ENCODE measurements around the gene LTBP1. TPM values are rescaled to one million over a fixed set of nuclear protein-coding genes. Genes with fewer than 3 reads are reported as not detected.

Gene LTBP1
- total and polyA plus RNA-seq, 4 donors = 5.8 to 57.6 (median 10.2) TPM

- WGBS = 80% methylated on average over 6 of the region's 6 CpGs
- H3K9me3 ChIP-seq (ENCODE audit: control insufficient read depth in 4 of 4, low read length in 3 of 4) = no peaks in the 10 kb centered on the region
- no peak for DNase-seq (ENCODE audit: low spot score)
- H3K27ac ChIP-seq (ENCODE audit: low read depth in 1 of 2, low read length in 2 of 2) = no peak overlapping the region
- TF ChIP-seq NR2F2 (IDR thresholded peaks at IDR 0.05) (no peak), HNF4A (conservative IDR thresholded peaks at IDR 0.05) (no peak), HNF4G (IDR thresholded peaks at IDR 0.05) (no peak), FOXA2 (IDR thresholded peaks at IDR 0.05) (no peak), SP1 (IDR thresholded peaks at IDR 0.05) (no peak), RAD21 (IDR thresholded peaks at IDR 0.05) (no peak), GABPA (IDR thresholded peaks at IDR 0.05 in 1 of 2, conservative IDR thresholded peaks at IDR 0.05 in 1 of 2) (no peak)
- TF ChIP-seq, protein P1, sequence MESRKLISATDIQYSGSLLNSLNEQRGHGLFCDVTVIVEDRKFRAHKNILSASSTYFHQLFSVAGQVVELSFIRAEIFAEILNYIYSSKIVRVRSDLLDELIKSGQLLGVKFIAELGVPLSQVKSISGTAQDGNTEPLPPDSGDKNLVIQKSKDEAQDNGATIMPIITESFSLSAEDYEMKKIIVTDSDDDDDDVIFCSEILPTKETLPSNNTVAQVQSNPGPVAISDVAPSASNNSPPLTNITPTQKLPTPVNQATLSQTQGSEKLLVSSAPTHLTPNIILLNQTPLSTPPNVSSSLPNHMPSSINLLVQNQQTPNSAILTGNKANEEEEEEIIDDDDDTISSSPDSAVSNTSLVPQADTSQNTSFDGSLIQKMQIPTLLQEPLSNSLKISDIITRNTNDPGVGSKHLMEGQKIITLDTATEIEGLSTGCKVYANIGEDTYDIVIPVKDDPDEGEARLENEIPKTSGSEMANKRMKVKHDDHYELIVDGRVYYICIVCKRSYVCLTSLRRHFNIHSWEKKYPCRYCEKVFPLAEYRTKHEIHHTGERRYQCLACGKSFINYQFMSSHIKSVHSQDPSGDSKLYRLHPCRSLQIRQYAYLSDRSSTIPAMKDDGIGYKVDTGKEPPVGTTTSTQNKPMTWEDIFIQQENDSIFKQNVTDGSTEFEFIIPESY (IDR thresholded peaks at IDR 0.05) = no peak
- TF ChIP-seq, protein P2, sequence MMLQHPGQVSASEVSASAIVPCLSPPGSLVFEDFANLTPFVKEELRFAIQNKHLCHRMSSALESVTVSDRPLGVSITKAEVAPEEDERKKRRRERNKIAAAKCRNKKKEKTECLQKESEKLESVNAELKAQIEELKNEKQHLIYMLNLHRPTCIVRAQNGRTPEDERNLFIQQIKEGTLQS (IDR thresholded peaks at IDR 0.05) = no peak
- no peaks in the 10 kb centered on the region for H3K27me3 ChIP-seq (ENCODE audit: control insufficient read depth in 4 of 4, insufficient read depth in 4 of 4, low read length in 3 of 4)
- no peaks in the 10 kb centered on the region for H3K4me1 ChIP-seq (ENCODE audit: control insufficient read depth in 4 of 4, insufficient read depth in 4 of 4, low read length in 3 of 4)
- no peak overlapping the region for H3K4me3 ChIP-seq (ENCODE audit: low read depth in 1 of 3, low read length in 3 of 3)
- H3K9ac ChIP-seq (ENCODE audit: low read depth in 1 of 2, low read length in 2 of 2) = no peak overlapping the region
- no peaks in the 10 kb centered on the region for H3K36me3 ChIP-seq (ENCODE audit: control insufficient read depth in 4 of 4, insufficient read depth in 3 of 4, low read depth in 1 of 4, low read length in 3 of 4)
Measured at GRCh38 chr2:32991091-32991845, 44.5 kb downstream of the LTBP1 start.

GRCh38 chr2:32993005-32993539 lies 46.3 kb downstream of the LTBP1 start:
- Histone ChIP-seq H3K9ac (ENCODE audit: low read depth in 1 of 2, low read length in 2 of 2) (no peak overlapping the region), H3K36me3 (ENCODE audit: control insufficient read depth in 4 of 4, insufficient read depth in 3 of 4, low read depth in 1 of 4, low read length in 3 of 4) (no peaks in the 10 kb centered on the region), H3K4me1 (ENCODE audit: control insufficient read depth in 4 of 4, insufficient read depth in 4 of 4, low read length in 3 of 4) (no peaks in the 10 kb centered on the region), H3K4me3 (ENCODE audit: low read depth in 1 of 3, low read length in 3 of 3) (no peak overlapping the region), H3K27ac (ENCODE audit: low read depth in 1 of 2, low read length in 2 of 2) (no peak overlapping the region), H3K9me3 (ENCODE audit: control insufficient read depth in 4 of 4, low read length in 3 of 4) (no peaks in the 10 kb centered on the region), H3K27me3 (ENCODE audit: control insufficient read depth in 4 of 4, insufficient read depth in 4 of 4, low read length in 3 of 4) (no peaks in the 10 kb centered on the region)
- DNase-seq (ENCODE audit: low spot score) = no peak
- TF ChIP-seq, protein P3, sequence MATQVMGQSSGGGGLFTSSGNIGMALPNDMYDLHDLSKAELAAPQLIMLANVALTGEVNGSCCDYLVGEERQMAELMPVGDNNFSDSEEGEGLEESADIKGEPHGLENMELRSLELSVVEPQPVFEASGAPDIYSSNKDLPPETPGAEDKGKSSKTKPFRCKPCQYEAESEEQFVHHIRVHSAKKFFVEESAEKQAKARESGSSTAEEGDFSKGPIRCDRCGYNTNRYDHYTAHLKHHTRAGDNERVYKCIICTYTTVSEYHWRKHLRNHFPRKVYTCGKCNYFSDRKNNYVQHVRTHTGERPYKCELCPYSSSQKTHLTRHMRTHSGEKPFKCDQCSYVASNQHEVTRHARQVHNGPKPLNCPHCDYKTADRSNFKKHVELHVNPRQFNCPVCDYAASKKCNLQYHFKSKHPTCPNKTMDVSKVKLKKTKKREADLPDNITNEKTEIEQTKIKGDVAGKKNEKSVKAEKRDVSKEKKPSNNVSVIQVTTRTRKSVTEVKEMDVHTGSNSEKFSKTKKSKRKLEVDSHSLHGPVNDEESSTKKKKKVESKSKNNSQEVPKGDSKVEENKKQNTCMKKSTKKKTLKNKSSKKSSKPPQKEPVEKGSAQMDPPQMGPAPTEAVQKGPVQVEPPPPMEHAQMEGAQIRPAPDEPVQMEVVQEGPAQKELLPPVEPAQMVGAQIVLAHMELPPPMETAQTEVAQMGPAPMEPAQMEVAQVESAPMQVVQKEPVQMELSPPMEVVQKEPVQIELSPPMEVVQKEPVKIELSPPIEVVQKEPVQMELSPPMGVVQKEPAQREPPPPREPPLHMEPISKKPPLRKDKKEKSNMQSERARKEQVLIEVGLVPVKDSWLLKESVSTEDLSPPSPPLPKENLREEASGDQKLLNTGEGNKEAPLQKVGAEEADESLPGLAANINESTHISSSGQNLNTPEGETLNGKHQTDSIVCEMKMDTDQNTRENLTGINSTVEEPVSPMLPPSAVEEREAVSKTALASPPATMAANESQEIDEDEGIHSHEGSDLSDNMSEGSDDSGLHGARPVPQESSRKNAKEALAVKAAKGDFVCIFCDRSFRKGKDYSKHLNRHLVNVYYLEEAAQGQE (IDR thresholded peaks at IDR 0.05) = no peak
- no peak for TF ChIP-seq MAX (IDR thresholded peaks at IDR 0.05)
- TF ChIP-seq, protein P4, sequence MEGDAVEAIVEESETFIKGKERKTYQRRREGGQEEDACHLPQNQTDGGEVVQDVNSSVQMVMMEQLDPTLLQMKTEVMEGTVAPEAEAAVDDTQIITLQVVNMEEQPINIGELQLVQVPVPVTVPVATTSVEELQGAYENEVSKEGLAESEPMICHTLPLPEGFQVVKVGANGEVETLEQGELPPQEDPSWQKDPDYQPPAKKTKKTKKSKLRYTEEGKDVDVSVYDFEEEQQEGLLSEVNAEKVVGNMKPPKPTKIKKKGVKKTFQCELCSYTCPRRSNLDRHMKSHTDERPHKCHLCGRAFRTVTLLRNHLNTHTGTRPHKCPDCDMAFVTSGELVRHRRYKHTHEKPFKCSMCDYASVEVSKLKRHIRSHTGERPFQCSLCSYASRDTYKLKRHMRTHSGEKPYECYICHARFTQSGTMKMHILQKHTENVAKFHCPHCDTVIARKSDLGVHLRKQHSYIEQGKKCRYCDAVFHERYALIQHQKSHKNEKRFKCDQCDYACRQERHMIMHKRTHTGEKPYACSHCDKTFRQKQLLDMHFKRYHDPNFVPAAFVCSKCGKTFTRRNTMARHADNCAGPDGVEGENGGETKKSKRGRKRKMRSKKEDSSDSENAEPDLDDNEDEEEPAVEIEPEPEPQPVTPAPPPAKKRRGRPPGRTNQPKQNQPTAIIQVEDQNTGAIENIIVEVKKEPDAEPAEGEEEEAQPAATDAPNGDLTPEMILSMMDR (IDR thresholded peaks at IDR 0.05; ENCODE audit: low read depth, low read length, missing input control) = no peak
- TF ChIP-seq, protein P2 (IDR thresholded peaks at IDR 0.05) = no peak
- no peak for TF ChIP-seq NR2F2 (IDR thresholded peaks at IDR 0.05)
- no peak for TF ChIP-seq HNF4A (conservative IDR thresholded peaks at IDR 0.05)
- no peak for TF ChIP-seq HNF4G (IDR thresholded peaks at IDR 0.05)
- TF ChIP-seq TAF1 (conservative IDR thresholded peaks at IDR 0.05) = no peak
- 89% methylated on average over 8 of the region's 8 CpGs for WGBS

All from liver (tissue), 9 donors.